ENCODE data around the gene ADCY5. TPM values are rescaled to one million over a fixed set of nuclear protein-coding genes. Genes with fewer than 3 reads are reported as not detected.

The ADCY5 gene
- total RNA-seq, 1 donor, result not detected

- Histone ChIP-seq H3K27me3 (ENCODE audit: insufficient read depth, low read length) (no peaks in the 10 kb centered on the region), H3K4me1 (ENCODE audit: insufficient read depth, low read length) (no peaks in the 10 kb centered on the region), H3K9me3 (ENCODE audit: low read depth, low read length) (no peaks in the 10 kb centered on the region), H3K4me3 (ENCODE audit: low read length) (no peak overlapping the region)
Measured at GRCh38 chr3:123326531-123326930, 122.4 kb downstream of the ADCY5 start.

GRCh38 chr3:123325766-123326256 is 123.1 kb downstream of the ADCY5 start:
- H3K4me3 ChIP-seq (ENCODE audit: low read length), result no peak overlapping the region
- no peaks in the 10 kb centered on the region for H3K27me3 ChIP-seq (ENCODE audit: insufficient read depth, low read length)
- no peaks in the 10 kb centered on the region for H3K9me3 ChIP-seq (ENCODE audit: low read depth, low read length)
- no peaks in the 10 kb centered on the region for H3K4me1 ChIP-seq (ENCODE audit: insufficient read depth, low read length)

- H3K4me1 ChIP-seq (ENCODE audit: insufficient read depth, low read length), result no peaks in the 10 kb centered on the region
- H3K27me3 ChIP-seq (ENCODE audit: insufficient read depth, low read length), result no peaks in the 10 kb centered on the region
- no peak overlapping the region for H3K4me3 ChIP-seq (ENCODE audit: low read length)
- no peaks in the 10 kb centered on the region for H3K9me3 ChIP-seq (ENCODE audit: low read depth, low read length)
Measured at GRCh38 chr3:123324880-123325765, 123.8 kb downstream of the ADCY5 start.

- Histone ChIP-seq H3K9me3 (ENCODE audit: low read depth, low read length) (no peaks in the 10 kb centered on the region), H3K27me3 (ENCODE audit: insufficient read depth, low read length) (no peaks in the 10 kb centered on the region), H3K4me1 (ENCODE audit: insufficient read depth, low read length) (no peaks in the 10 kb centered on the region), H3K4me3 (ENCODE audit: low read length) (no peak overlapping the region)
Measured at GRCh38 chr3:123323781-123324180, 125.1 kb downstream of the ADCY5 start.

- no peak overlapping the region for H3K4me3 ChIP-seq (ENCODE audit: low read length)
- no peaks in the 10 kb centered on the region for H3K9me3 ChIP-seq (ENCODE audit: low read depth, low read length)
- H3K27me3 ChIP-seq (ENCODE audit: insufficient read depth, low read length), result no peaks in the 10 kb centered on the region
- no peaks in the 10 kb centered on the region for H3K4me1 ChIP-seq (ENCODE audit: insufficient read depth, low read length)
Measured at GRCh38 chr3:123322866-123323265, 126.0 kb downstream of the ADCY5 start.

- no peaks in the 10 kb centered on the region for H3K9me3 ChIP-seq (ENCODE audit: low read depth, low read length)
- H3K27me3 ChIP-seq (ENCODE audit: insufficient read depth, low read length), result no peaks in the 10 kb centered on the region
- H3K4me3 ChIP-seq (ENCODE audit: low read length), result no peak overlapping the region
- H3K4me1 ChIP-seq (ENCODE audit: insufficient read depth, low read length), result no peaks in the 10 kb centered on the region
Measured at GRCh38 chr3:123321806-123322205, 127.1 kb downstream of the ADCY5 start.

- no peaks in the 10 kb centered on the region for H3K9me3 ChIP-seq (ENCODE audit: low read depth, low read length)
- no peaks in the 10 kb centered on the region for H3K27me3 ChIP-seq (ENCODE audit: insufficient read depth, low read length)
- H3K4me3 ChIP-seq (ENCODE audit: low read length), result no peak overlapping the region
- H3K4me1 ChIP-seq (ENCODE audit: insufficient read depth, low read length), result no peaks in the 10 kb centered on the region
Measured at GRCh38 chr3:123320221-123320620, 128.7 kb downstream of the ADCY5 start.

DNA sequence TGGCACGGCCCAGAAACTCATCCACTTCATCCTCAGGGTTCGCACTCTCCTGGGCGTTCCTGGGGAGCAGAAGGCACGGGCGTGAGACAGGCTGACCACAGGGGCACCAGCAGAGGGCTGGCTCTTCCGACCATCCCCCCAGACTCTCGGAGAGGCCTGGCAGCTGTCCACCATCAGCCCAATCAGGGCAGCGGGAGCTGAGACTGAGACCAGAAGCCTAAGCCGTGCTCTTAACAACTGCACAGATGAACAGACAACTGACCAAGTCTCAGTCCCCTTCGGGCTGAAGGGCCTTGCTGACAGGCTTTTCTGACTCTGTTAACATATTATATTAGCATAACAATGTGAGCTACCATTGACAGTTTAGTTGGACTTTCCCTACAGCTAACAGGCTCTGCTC is 129.1 kb downstream of the ADCY5 start:
- no peaks in the 10 kb centered on the region for H3K27me3 ChIP-seq (ENCODE audit: insufficient read depth, low read length)
- H3K4me3 ChIP-seq (ENCODE audit: low read length), result no peak overlapping the region
- H3K9me3 ChIP-seq (ENCODE audit: low read depth, low read length), result no peaks in the 10 kb centered on the region
- H3K4me1 ChIP-seq (ENCODE audit: insufficient read depth, low read length), result no peaks in the 10 kb centered on the region

- no peaks in the 10 kb centered on the region for H3K9me3 ChIP-seq (ENCODE audit: low read depth, low read length)
- H3K27me3 ChIP-seq (ENCODE audit: insufficient read depth, low read length), result no peaks in the 10 kb centered on the region
- no peak overlapping the region for H3K4me3 ChIP-seq (ENCODE audit: low read length)
- no peaks in the 10 kb centered on the region for H3K4me1 ChIP-seq (ENCODE audit: insufficient read depth, low read length)
Measured at GRCh38 chr3:123318374-123318773, 130.5 kb downstream of the ADCY5 start.

- Histone ChIP-seq H3K4me3 (ENCODE audit: low read length) (no peak overlapping the region), H3K27me3 (ENCODE audit: insufficient read depth, low read length) (no peaks in the 10 kb centered on the region), H3K9me3 (ENCODE audit: low read depth, low read length) (no peaks in the 10 kb centered on the region), H3K4me1 (ENCODE audit: insufficient read depth, low read length) (no peaks in the 10 kb centered on the region)
Measured at GRCh38 chr3:123317716-123318115, 131.2 kb downstream of the ADCY5 start.

DNA sequence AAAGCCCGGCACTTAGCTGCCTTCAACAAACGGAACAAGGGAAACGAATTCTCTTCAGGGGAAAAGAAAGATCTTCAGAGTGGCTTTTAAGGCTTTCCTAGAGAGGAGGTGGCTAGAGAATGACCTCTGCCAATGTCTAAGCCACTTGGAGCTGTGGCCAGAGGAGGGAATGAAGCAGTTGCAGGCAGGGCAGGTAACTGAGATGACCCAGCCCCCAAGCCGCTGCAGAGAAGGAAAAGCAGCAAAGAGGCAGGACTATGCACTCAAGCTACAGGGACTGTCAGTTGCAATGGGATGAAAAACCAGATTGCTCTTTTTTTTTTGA is 133.7 kb downstream of the ADCY5 start:
- Histone ChIP-seq H3K9me3 (ENCODE audit: low read depth, low read length) (no peaks in the 10 kb centered on the region), H3K4me1 (ENCODE audit: insufficient read depth, low read length) (no peaks in the 10 kb centered on the region), H3K4me3 (ENCODE audit: low read length) (no peak overlapping the region), H3K27me3 (ENCODE audit: insufficient read depth, low read length) (no peaks in the 10 kb centered on the region)

- Histone ChIP-seq H3K4me3 (ENCODE audit: low read length) (no peak overlapping the region), H3K9me3 (ENCODE audit: low read depth, low read length) (no peaks in the 10 kb centered on the region)
Measured at GRCh38 chr3:123314359-123315270, 134.3 kb downstream of the ADCY5 start.

DNA sequence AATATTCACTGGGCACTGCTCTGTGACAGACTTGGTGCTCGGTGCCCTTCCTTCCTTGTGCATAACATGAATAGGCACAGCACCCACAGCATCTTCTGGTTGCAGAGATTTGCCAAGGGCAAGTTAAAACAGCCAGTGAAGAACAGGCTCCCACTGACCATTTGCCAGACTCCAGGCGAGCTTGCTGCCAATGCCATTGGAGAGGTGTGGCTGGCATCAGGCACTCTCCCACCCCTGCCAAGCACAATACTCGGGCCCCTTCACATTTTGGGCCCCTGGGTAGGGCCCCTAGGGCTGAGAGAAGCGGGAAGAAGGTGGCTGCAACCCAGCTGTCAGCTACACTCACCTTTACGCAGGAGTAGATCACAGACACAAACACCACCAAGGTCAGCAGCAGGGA is 135.0 kb downstream of the ADCY5 start:
- H3K27me3 ChIP-seq (ENCODE audit: insufficient read depth, low read length), result no peaks in the 10 kb centered on the region
- H3K4me1 ChIP-seq (ENCODE audit: insufficient read depth, low read length), result no peaks in the 10 kb centered on the region
- no peak overlapping the region for H3K4me3 ChIP-seq (ENCODE audit: low read length)
- H3K9me3 ChIP-seq (ENCODE audit: low read depth, low read length), result no peaks in the 10 kb centered on the region

More at GRCh38 chr3:123314359-123315270, 134.3 kb downstream of the ADCY5 start:
- Histone ChIP-seq H3K4me1 (ENCODE audit: insufficient read depth, low read length) (no peaks in the 10 kb centered on the region), H3K27me3 (ENCODE audit: insufficient read depth, low read length) (no peaks in the 10 kb centered on the region)

GRCh38 chr3:123312331-123313265 is 136.3 kb downstream of the ADCY5 start:
- no peak overlapping the region for H3K4me3 ChIP-seq (ENCODE audit: low read length)
- H3K9me3 ChIP-seq (ENCODE audit: low read depth, low read length), result no peaks in the 10 kb centered on the region
- no peaks in the 10 kb centered on the region for H3K4me1 ChIP-seq (ENCODE audit: insufficient read depth, low read length)
- no peaks in the 10 kb centered on the region for H3K27me3 ChIP-seq (ENCODE audit: insufficient read depth, low read length)

Data from mononuclear cell (primary cell).